Measurements from ENCODE around the gene FAR2.
A peak's percentile ranks its signal among the peaks of the same experiment; 100 is the strongest.
"Not testable (repeated sequence)": the region's sequence is repeated elsewhere in the genome, so short reads cannot be mapped to it uniquely, and the experiment has no call there.

The FAR2 gene

DNA sequence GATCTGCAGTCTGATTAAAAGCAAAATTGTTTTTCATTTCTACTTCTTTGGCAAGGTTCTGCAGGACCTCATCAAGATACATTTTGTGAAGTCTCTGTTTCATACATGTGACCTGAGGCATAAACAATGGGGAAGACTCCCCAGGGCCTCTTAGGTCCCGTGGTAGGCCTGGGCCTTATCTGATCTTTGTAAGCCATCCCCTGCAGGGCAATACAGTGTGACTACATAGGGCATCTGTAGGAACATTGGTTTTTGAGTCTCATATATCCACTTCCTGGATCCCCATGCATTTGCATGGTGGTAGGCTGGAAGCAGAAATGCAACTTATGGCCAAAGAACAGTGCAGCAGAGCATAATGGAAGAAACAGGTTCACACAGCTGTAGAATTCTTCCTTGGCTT is 6.0 kb downstream of the FAR2 start:
- DNase-seq = no peak

DNA sequence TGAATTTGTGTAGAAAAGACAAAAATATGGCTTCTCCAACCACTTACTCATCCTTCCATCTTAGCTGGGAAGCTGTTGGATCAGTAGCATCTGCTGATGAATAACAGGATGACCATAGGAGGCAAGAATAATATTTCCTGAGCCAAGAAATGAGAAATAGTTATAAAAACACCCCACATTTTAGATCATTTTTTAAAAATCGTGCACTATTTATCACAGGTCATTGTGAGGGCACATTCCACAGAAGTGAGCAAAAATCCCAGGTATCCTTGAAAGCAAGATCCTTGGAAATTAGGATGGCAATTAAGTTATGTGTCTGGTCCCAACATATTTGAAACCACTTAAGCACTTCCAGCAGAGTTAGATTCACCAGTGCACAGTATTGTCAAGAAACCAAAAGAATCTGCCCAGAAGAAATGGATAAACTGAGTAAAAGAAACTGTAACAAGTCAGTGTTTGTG is 8.4 kb downstream of the FAR2 start:
- no peak for DNase-seq

DNA sequence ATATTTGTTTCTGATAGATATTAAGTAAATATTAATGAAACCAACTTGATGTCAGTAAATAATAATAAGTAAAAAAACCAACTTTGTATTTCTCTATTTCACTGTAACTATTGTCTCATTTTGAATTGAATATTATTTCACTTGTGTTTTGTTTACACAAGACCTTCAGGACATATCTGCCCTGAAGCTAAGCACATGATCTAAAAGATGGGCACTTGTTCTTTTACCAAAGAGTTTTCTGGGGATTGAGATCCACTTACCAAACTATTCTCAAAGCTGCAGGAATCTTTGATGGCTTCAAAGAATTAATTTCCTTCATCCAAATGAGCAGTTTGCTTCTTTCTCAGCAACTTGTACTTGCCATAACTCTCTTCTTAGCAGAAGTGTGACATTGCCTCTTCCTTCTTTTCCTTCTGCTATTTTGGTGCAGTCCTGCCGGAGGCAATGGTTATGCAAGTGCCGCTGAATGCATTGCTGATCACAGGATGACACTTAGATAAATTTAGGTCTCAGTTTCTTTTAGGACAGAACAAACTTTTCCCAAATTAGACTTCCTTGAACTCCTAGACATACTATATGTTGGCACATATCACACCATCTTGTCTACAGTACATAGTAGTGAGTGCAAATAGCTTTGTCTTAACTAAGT is 9.2 kb downstream of the FAR2 start:
- DNase-seq = no peak

DNA sequence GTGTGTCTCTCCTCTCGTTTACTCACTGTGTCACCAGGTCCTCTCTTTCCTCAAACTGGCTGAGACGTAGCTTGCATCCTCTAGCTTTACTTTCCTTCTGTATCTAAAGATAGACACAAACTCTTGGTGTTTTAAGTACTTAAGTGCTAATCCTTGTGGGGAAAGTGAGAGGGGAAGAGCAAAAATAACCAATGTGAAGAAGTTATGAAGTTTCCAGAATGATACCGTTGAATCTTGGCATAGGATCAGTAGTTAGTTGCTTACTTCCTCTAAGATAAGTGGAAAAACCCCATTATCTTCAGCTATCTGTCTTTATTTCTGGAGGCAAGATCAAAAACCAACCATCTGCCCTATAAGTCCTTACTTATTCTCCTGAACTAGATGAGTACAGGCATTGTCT is 10.6 kb downstream of the FAR2 start:
- no peak for DNase-seq

DNA sequence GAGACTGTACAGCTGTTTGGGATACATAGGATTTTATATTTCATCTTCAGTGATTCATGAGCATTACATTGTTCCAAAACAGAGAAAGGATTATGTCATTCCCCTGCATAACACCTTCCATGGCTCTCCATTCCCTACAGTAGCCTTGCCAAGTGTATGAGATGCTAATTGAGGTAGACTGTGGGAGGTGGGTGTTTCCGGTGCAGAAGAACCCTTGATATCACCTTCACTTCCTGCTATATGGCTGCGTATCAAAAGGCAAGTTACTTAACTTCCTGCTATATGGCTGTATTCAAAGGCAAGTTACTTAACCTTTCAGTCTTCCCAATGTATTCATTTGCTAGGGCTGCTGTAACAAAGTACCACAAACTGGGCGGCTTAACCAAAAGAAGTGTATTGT is 11.2 kb downstream of the FAR2 start:
- no peak for DNase-seq

DNA sequence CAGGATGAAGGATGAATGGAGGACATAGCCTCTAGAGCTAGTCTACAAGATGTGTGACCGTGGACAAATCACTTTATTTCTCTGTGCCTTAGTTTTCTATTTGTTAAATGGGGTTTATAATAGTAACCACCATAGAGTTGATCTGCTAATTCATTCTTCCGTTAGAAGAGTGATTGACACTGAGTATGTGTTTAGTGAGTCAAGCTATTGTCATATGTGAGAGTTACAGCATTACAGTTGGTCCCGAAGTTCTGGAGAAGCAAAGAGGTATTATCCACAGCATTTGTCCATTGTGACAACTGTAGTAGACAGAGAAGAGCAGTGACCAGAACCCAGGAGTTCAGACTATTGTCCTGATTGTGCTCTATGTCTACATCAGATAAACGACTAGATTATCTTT is 14.1 kb downstream of the FAR2 start:
- no peak for DNase-seq

DNA sequence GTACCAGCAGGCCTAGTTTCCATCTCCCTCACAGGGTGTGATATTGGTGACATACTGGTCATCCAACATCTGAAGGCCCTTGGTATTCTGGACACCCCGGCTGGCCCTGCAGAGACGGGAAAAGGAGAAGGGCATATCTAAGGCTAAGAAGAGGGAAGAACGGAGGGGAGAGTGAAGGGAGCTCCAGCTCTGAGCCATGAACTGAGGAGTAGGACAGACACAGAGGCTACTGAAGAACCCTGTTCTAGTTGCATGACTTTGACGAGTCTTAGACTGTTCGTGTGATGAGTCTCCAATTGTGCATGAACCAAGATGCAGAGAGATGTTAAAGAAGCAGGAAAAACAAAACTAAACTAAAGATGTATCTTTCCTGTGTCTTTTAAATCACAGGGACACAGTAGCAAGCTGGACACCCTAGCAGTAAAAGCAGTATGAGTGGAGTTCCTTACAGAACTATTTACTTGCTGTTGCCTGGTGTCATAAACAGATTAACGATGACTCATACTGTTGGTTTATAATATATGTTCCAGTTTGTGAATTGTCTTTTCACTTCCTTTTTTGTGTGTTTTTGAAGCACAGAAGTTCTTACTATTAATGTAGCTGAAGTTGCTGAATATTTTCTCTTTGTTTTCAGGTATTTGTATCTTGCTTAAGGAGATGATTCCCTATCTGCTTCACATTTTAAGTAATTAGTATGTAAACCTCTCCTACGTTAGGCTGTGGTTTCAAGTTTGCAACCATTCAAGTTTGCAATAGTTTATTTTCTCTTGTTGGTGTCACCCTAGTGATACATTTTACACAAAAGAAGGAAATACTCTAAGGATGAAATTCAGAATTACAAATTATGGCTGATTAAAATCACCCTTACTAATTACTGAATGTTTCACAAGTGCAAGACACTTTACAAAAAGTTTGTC is 15.7 kb downstream of the FAR2 start:
- no peak for DNase-seq

DNA sequence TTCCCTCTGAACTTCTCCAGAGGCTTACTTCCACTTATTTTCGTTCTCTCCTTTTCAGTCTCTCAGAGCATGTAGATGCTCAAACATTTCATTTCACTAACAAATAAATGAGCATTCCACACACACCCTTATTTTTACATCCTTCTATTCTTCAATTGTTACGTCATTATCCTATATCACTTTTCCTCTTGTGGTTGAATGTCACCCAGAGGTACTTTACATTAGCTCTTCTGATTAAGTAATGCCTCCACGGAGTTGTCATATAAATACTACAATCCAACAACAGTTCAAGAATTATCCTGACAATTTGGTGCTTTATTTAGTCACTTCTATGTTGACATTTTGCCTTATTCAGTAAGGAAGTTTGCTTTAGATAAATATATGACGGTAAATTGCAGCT is 18.4 kb downstream of the FAR2 start:
- no peak for DNase-seq

DNA sequence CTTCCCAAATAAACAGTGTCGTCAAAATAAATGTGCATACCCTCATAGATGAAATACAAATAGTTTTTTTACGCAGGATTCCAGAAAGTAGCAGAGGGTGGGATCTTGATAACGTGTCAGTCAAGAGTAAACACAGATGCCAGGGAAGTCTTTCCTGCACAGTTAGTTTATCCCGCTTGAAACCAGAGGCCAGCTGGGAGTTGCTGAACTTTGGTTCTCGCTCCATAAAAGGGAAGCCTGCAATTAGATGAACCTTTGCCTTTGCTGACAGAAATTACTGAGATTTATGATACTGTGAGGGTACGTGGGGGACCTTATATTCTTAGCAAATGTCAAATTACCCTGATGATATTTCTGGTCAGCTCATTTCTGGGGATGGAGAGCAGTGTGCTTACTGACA is 18.9 kb downstream of the FAR2 start:
- no peak for DNase-seq

DNA sequence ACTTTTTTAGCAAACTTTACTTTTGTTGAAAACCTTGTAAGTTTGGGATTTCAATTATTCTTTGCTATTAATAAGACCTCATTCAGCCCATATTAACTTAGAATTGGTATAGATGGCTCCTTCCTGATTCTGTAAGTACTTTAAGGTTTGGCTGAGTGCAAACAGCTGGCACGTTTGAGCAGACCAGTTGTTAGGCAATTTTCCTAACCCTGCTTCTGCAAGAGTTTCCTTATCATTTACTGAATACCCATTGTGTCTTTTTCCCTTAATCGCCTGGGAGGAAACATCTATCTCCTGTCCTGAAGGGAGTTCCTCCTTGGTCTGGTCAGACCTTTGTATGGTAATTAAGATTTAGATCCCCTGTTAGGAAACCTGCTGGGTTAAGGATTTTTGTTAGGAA is 20.9 kb downstream of the FAR2 start:
- not testable (repeated sequence) for DNase-seq

DNA sequence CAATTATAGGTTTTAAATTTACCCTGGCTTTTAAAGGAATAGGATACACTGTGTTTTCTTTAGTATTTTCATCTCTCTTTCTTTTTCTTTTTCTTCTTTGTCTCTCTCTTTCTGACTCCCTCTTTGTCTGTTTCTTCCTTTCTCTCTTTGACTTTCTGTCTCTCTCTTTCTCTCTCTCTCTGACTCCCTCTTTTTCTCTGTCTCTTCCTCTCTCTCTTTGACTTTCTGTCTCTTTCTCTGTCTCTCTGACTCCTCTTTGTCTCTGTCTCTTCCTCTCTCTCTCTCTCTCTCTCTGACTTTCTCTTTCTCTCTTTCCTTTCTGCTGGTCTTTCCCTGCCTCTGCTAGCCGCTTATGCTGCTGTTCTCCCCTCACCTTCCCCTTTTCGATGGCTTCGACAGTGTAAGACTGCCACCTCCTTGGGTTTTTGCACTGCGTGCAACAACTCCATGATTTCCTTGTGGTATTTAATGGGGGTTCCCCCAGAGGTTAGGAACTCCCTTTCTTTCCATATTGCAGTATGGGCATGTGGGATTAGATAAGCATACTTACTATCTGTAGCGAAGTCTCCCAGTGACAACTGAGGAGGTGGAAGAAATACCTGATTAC is 21.5 kb downstream of the FAR2 start:
- DNase-seq = not testable (repeated sequence)

DNA sequence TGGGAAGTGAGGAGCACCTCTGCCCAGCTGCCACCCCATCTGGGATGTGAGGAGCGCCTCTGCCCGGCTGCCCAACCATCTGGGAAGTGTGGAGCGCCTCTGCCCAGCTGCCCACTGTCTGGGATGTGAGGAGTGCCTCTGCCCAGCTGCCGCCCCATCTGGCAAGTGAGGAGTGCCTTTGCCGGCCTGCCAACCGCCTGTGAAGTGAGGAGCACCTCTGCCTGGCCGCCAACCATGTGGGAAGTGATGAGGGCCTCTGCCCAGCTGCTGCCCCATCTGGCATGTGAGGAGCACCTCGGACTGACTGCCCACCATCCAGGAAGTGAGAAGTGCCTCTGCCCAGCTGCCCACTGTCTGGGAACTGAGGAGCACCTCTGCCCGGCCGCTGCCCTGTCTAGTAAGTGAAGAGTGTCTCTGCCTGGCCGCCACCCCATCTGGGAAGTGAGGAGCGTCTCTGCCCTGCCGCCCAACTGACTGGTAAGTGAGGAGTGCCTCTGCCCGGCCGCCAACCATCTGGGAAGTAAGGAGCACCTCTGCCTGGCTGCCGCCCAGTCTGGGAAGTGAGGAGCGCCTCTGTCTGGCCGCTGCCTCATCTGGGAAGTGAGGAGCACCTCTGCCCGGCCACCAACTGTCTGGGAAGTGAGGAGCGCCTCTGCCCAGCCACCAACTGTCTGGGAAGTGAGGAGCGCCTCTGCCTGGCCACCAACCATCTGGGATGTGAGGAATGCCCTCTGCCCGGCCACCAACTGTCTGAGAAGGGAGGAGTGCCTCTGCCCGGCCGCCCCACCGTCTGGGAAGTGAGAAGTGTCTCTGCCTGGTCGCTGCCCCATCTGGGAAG is 22.6 kb downstream of the FAR2 start:
- no peak for DNase-seq

DNA sequence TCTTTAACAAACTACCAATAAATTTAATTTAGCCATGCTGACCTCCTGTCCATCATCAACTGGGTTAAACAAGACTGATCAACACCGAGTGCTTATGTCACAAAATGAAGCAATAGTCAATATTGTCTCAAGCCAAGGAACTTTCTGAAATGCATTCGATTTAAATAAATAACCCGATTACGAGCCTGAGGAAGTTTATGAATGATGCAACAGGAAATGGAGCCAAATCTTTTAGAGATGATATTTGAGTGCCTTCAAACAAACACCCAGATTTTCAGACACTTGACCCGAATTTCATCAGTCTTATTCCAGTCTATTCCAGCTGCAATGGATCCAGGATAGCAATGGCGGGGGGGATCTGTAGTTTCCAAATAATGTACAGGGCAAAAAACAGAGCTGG is 27.9 kb downstream of the FAR2 start:
- no peak for DNase-seq

DNA sequence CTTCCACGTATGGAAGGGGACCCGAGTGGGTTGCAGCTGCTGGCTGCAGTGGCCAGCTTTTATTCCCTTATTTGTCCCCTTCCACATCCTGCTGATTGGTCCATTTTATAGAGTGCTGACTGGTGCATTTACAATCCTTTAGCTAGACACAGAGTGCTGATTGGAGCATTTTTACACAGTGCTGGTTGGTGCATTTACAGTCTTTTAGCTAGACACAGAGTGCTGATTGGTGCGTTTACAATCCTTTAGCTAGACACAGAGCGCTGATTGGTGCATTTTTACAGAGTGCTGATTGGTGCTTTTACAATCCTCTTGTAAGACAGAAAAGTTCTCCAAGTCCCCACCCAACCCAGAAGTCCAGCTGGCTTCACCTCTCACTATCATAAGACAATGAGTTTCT is 33.2 kb downstream of the FAR2 start:
- DNase-seq = not testable (repeated sequence)

DNA sequence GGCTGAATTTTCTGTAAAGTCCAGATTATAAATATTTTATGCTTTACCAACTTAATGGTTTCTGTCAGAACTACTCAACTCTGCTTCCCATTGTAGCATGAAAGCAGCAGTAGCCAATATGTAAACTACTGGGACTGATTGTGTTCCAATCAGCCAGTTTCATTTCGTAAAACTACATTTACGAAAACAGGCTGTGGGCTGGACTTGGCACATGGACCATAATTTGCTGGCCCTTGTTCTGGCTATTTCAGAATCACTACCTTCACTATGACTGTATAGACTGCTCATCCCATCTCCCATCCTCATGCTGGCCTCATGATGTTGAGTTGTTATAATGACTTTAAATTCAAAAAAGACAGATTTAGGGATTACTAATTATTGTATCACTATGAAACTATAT is 38.7 kb downstream of the FAR2 start:
- no peak for DNase-seq

DNA sequence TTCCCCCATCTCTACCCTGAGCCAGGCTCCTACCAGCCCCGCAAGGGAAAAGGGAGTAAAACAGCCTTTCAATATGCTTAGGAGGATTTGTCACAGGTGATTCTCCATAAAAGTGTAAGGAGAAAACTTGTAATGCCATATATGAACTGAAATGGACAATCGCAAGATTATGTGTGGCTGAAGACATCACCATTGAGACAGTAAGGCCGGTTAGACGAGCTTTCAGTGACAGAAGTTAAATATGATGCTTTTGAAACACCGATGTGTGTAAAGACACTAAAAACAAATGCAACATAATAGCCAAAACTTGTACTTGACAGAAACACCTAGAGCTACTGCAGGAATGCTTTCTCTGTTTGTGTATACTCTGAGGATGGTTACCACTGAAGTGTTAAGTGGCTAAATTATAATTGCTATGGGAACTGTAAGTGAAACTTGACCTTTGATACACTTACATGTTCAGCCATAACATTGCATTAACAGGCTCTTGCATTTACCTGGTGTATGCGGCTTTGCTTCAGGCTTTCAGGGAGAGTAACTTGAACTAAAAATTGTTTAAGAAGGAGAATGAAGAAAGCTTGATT is 42.3 kb downstream of the FAR2 start:
- no peak for DNase-seq

DNA sequence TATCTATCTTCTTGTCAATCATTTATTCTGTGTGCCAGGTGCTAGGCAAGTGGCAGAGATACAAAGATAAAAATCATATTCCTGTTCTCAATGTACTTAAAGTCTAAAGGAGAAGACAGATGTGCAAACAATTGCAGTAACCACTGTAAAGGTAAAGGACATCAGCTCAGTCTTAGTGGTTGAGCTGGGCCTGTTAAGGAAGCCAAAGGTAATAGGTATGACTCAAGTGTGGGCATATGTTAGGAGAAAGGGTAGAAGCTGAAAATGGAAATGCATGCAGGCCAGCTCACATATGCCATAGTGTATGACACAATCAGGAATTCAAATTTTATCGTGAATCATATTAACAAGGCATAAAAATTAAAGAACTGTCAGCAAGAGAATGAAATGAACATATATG is 49.8 kb downstream of the FAR2 start:
- DNase-seq = no peak

DNA sequence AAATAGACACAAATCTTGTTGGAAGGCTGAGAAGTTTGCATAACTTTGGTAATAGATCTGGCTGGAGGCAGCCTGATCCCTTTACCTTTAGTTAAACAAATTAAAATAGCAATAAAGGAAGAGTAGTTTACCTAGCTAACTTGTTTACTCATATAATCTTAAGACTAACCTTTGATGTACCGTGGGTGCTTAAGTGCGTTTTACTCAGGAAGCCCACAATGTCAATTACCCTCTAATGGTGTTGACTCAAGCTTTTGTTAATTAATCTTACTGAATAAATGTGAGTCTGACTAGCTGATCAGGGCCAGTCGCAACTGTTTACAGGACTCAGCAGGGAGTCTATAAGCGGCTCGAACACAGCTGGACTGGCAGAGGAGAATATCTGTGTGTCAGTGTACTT is 51.5 kb downstream of the FAR2 start:
- DNase-seq = peak; percentile 1

DNA sequence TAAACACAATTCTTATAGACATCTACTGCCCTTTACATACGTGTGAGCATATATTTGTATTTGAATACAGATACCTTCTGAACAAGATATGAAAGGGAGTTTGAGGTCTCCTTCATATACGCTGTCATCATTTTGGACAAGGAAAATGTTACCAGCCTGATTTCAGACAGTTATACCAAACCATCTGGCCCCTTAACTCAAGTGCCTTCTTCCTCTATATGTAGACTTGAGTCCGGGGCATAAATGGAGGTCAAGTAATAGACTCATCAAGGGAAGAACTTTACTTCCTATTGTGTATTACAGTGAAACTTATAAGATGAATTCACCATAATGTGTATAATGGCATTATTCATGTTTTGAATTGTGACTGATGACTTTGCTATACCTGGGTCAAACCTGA is 52.2 kb downstream of the FAR2 start:
- DNase-seq = no peak

DNA sequence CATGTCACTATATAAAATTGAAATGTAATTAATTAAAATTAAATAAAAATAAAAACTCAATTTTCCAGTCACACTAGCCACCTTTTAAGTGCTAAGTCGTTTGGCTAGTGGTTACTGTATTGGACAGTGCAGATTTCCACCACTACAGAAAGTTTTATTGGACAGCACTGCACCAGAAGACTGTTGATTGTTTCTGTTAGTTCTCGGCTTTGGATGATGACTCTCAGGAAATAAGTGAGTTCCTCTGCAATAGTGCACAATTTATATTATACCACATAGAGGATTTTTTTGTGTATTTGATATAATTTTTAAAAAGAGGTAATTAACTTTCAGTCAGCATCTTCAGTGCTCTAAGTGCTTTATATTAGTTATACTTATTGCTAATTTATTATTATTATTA is 52.7 kb downstream of the FAR2 start:
- DNase-seq = no peak

DNA sequence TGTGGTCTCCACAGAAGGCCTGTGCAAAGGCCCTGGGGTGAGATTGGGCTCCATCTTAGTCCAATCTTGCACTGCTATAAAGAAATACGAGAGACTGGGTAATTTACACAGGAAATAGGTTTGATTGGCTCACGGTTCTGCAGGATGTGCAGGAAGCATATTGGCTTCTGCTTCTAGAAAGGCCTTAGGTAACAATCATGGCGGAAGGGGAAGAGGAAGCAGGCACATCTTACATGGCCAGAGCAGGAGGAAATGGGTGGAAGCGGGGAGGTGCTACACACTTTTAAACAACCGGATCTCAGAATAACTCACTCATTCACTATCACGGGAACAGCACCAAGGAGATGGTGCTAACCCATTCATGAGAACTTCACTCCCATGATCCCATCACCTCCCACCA is 55.4 kb downstream of the FAR2 start:
- DNase-seq = no peak

DNA sequence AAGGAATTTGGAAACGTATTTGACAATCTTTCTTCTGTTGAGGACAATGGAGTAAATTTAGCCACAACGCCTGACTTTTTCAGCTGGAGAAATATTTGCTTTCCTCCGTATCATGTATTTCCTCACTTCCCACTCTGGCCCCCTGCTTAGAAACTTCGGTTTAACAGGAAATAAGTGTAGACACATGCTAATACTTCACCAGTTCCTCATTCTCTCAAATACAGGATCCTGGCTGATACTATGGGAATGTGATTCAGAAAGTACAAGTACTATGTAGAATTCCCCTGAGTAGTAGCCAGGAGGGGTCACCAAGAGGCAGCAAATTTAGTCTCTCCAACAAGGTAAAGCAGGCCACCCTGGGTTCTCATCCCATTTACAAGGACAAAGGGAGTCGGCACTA is 58.0 kb downstream of the FAR2 start:
- DNase-seq = no peak

DNA sequence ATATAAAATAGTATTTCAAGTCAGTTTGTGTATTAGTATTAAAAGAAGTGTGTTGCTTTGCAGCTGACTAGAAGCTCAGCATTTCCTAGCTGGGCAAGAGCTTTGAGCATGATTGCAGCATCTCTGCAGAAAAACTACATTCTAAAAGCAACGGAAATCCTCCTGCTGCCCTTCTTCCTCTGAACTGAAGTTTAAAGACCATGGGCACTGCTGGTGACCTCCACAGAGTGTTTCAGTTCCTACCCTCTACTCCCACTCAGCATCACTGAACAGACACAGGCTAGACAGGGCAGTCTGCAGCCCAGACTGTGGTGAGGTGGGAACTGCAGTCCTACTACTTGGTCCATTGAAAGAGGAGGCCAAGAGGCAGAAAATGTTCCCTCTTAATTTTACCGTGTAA is 59.0 kb downstream of the FAR2 start:
- no peak for DNase-seq

Measured in COR-L47 (cell line).